Right forelimb (tissue), 1 donor: ENCODE measurements around the gene VASP.

Experiments used
- DNase-seq: peaks from one replicate; pipeline ENCODE4 v3.0.0-alpha.2; 2018

The VASP gene

GRCh38 chr19:45558399-45558878 is 51.2 kb downstream of the VASP start:
- DNase-seq = no peak

- DNase-seq = no peak
These were observed 52.8 kb downstream of the VASP start for GRCh38 chr19:45560038-45560437.

- DNase-seq = no peak
These were observed 53.4 kb downstream of the VASP start for GRCh38 chr19:45560686-45561085.

GRCh38 chr19:45564131-45564780 is 57.0 kb downstream of the VASP start:
- DNase-seq = no peak

GRCh38 chr19:45567609-45568008 is 60.3 kb downstream of the VASP start:
- no peak for DNase-seq

GRCh38 chr19:45568732-45569131 is 61.5 kb downstream of the VASP start:
- DNase-seq = no peak

- no peak for DNase-seq
These were observed 62.5 kb downstream of the VASP start for GRCh38 chr19:45569619-45570421.

- no peak for DNase-seq
These were observed 64.4 kb downstream of the VASP start for GRCh38 chr19:45571457-45572220.

GRCh38 chr19:45574526-45574925 is 67.2 kb downstream of the VASP start:
- DNase-seq = no peak

GRCh38 chr19:45575216-45575615 is 67.9 kb downstream of the VASP start:
- DNase-seq = no peak
